Suprapubic skin (tissue), 4 donors: ENCODE data around the gene NEURL1B. TPM values are rescaled to one million over a fixed set of nuclear protein-coding genes. Genes with fewer than 3 reads are reported as not detected.

Source experiments
- DNase-seq, 2 donors: peaks; one replicate each; pipeline ENCODE4 v3.0.0-alpha.2; 2019; ENCODE audit warnings: low spot score in 2 of 2
- H3K27ac ChIP-seq: fragments of 200-600 bp; sonication (generic); one replicate; pipeline ENCODE4 v1.5.1; 2019
- H3K27me3 ChIP-seq: fragments of 200-600 bp; sonication (generic); one replicate; pipeline ENCODE4 v1.5.1; 2019
- H3K36me3 ChIP-seq: fragments of 200-600 bp; sonication (generic); one replicate; pipeline ENCODE4 v1.5.1; 2019
- H3K4me1 ChIP-seq: fragments of 200-600 bp; sonication (generic); one replicate; pipeline ENCODE4 v1.5.1; 2019
- H3K4me3 ChIP-seq: fragments of 200-600 bp; sonication (generic); one replicate; pipeline ENCODE4 v1.5.1; 2019; ENCODE audit warnings: mild to moderate bottlenecking
- H3K9me3 ChIP-seq: fragments of 200-600 bp; sonication (generic); one replicate; pipeline ENCODE4 v1.5.1; 2019
- CTCF ChIP-seq, 2 donors: fragments of 200-600 bp in 1 of 2; fragments of 450-650 bp in 1 of 2; sonication (generic) in 1 of 2; IDR thresholded peaks; one replicate each; pipeline ENCODE4 v1.5.1; 2016 to 2019; ENCODE audit warnings: antibody characterized with exemption in 2 of 2, mild to moderate bottlenecking in 1 of 2, moderate library complexity in 1 of 2
- EP300 ChIP-seq: sonication (generic); formaldehyde crosslinking; IDR thresholded peaks from one replicate; pipeline ENCODE4 v1.6.1; 2017; ENCODE audit warnings: antibody characterized with exemption
- POLR2A ChIP-seq, 2 donors: fragments of 450-650 bp; IDR thresholded peaks; one replicate each; pipeline ENCODE4 v1.6.1; 2017; ENCODE audit warnings: antibody characterized with exemption in 2 of 2, mild to moderate bottlenecking in 2 of 2, moderate library complexity in 2 of 2
- POLR2AphosphoS5 ChIP-seq, 3 donors: sonication (generic); formaldehyde crosslinking; IDR thresholded peaks; one replicate each; pipeline ENCODE4 v1.6.1; 2017; ENCODE audit warnings: antibody characterized with exemption in 3 of 3
- WGBS: methylation state at CpG from one replicate; pipeline ENCODE4 v1.1.5; 2018; 5-methylcytosine and 5-hydroxymethylcytosine counted together
- total RNA-seq, 4 donors: library from RNA; depleted of rRNA; stranded (reverse); fragments of >200 nt; gene quantifications; one replicate each; pipeline ENCODE4 v1.1.0, GENCODE V29; 2016

The NEURL1B gene
- total RNA-seq, 4 donors from 2014 or later = 18.5 to 40.9 (median 30.4) TPM

- Histone ChIP-seq H3K4me1 (no peaks in the 10 kb centered on the region), H3K36me3 (no peaks in the 10 kb centered on the region), H3K27me3 (no peaks in the 10 kb centered on the region), H3K4me3 (no peak overlapping the region), H3K27ac (no peak overlapping the region), H3K9me3 (no peaks in the 10 kb centered on the region)
- TF ChIP-seq EP300 (no peak), POLR2A (IDR thresholded peaks at IDR 0.05) (no peak), POLR2AphosphoS5 (IDR thresholded peaks at IDR 0.05) (no peak), CTCF (IDR thresholded peaks at IDR 0.05) (no peak)
- peak in 1 of 2 donors; percentile 33 for DNase-seq
- 86% methylated on average over 9 of the region's 9 CpGs for WGBS
These were observed 17.6 kb upstream of the NEURL1B start for GRCh38 chr5:172623313-172623980.

GRCh38 chr5:172624083-172624995 lies 16.7 kb upstream of the NEURL1B start:
- no peak for TF ChIP-seq POLR2AphosphoS5 (IDR thresholded peaks at IDR 0.05)
- TF ChIP-seq CTCF (IDR thresholded peaks at IDR 0.05) = no peak
- TF ChIP-seq EP300 = no peak

GRCh38 chr5:172624996-172625964 lies 15.8 kb upstream of the NEURL1B start:
- Histone ChIP-seq H3K27me3 (no peaks in the 10 kb centered on the region), H3K9me3 (no peaks in the 10 kb centered on the region), H3K4me1 (no peaks in the 10 kb centered on the region), H3K27ac (no peak overlapping the region), H3K4me3 (no peak overlapping the region), H3K36me3 (no peaks in the 10 kb centered on the region)
- TF ChIP-seq EP300 = no peak
- no peak for TF ChIP-seq POLR2AphosphoS5 (IDR thresholded peaks at IDR 0.05)
- WGBS = 84% methylated on average over 9 of the region's 10 CpGs
- peak in 1 of 2 donors; percentile 27 for DNase-seq

More at GRCh38 chr5:172624083-172624995, 16.7 kb upstream of the NEURL1B start:
- Histone ChIP-seq H3K36me3 (no peaks in the 10 kb centered on the region), H3K27me3 (no peaks in the 10 kb centered on the region), H3K4me1 (no peaks in the 10 kb centered on the region), H3K4me3 (no peak overlapping the region), H3K9me3 (no peaks in the 10 kb centered on the region), H3K27ac (no peak overlapping the region)
- WGBS = 89% methylated on average over 13 of the region's 17 CpGs
- DNase-seq = peak in 1 of 2 donors; percentile 36

GRCh38 chr5:172626031-172626581 lies 15.0 kb upstream of the NEURL1B start:
- WGBS = 90% methylated on average over 8 of the region's 8 CpGs
- H3K27me3 ChIP-seq = no peaks in the 10 kb centered on the region

More at GRCh38 chr5:172626031-172626581, 15.0 kb upstream of the NEURL1B start:
- no peaks in the 10 kb centered on the region for H3K36me3 ChIP-seq
- H3K27ac ChIP-seq = no peak overlapping the region
- no peak overlapping the region for H3K4me3 ChIP-seq
- H3K9me3 ChIP-seq = no peaks in the 10 kb centered on the region
- H3K4me1 ChIP-seq = no peaks in the 10 kb centered on the region
- peak; percentile 36 to 65 for DNase-seq
- TF ChIP-seq POLR2A (IDR thresholded peaks at IDR 0.05) (no peak), EP300 (no peak), POLR2AphosphoS5 (IDR thresholded peaks at IDR 0.05) (no peak), CTCF (IDR thresholded peaks at IDR 0.05) (no peak)
